ENCODE data around the gene TSSC4.

DNA sequence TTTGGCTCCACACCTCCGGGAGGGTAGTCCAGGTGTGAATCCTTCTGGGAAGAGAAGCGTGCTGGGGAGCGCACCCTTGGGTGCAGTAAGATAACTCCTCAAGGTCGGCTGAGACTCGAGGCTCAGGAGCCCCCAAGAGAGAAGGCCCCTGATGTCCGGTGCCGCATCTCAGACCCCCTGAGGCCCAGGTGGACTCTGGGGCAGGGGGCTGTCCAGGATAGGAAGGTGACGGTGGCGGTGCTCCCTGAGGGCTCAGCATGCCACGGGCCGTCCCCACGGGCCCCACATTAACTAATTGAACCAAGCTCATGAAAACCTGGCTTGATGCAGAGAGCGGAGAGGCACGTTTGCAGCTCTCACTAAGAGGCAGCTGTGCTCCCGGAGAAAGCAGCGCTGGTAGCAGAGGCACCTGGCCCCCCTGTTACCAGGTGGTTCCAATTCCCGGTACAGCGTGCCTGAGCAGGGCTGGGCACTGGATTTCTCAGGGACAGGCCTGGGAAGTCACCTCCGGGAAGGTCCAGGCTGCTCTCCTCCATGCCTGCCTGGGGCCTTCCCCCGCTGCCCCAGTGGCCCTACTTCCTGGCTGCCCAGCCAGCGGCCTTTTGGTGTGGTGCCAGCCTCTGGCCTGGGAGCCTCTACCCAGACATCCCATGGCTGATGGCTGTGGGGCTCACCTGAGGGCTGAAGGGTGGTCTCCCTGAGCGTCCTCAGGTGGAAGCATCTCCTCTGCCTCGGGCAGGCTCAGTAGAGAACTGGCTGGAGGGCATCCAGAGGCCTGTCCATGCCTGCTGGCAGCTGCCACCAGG, 45.4 kb downstream of the TSSC4 start:
- TF ChIP-seq, protein P1, sequence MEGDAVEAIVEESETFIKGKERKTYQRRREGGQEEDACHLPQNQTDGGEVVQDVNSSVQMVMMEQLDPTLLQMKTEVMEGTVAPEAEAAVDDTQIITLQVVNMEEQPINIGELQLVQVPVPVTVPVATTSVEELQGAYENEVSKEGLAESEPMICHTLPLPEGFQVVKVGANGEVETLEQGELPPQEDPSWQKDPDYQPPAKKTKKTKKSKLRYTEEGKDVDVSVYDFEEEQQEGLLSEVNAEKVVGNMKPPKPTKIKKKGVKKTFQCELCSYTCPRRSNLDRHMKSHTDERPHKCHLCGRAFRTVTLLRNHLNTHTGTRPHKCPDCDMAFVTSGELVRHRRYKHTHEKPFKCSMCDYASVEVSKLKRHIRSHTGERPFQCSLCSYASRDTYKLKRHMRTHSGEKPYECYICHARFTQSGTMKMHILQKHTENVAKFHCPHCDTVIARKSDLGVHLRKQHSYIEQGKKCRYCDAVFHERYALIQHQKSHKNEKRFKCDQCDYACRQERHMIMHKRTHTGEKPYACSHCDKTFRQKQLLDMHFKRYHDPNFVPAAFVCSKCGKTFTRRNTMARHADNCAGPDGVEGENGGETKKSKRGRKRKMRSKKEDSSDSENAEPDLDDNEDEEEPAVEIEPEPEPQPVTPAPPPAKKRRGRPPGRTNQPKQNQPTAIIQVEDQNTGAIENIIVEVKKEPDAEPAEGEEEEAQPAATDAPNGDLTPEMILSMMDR (IDR thresholded peaks at IDR 0.05) = no peak
- TF ChIP-seq POLR2A (IDR thresholded peaks at IDR 0.05) = no peak

All from right lobe of liver (tissue), 4 donors.